ENCODE results near the gene C1orf159.

Gene C1orf159

DNA sequence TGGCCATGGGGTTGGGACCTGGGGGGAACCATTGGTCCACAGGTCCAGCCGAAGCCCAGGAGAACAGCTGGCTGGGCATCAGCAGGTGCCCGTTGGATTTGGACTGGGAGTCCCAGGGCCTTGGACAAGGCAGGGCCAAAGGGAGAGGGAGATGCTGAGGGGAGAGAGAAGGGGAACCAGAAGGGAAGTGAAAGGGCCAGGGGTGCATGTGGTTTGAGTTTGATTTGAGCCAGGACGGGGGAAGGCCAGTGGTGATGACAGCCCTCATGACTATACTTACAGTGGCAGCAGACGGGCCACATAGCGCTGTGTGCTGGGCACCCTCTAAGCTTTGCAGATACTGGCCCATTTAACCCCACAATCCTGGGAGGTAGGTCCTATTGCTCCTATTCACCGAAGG lies 77.2 kb downstream of the C1orf159 start:
- DNase-seq (ENCODE audit: low spot score), result no peak

DNA sequence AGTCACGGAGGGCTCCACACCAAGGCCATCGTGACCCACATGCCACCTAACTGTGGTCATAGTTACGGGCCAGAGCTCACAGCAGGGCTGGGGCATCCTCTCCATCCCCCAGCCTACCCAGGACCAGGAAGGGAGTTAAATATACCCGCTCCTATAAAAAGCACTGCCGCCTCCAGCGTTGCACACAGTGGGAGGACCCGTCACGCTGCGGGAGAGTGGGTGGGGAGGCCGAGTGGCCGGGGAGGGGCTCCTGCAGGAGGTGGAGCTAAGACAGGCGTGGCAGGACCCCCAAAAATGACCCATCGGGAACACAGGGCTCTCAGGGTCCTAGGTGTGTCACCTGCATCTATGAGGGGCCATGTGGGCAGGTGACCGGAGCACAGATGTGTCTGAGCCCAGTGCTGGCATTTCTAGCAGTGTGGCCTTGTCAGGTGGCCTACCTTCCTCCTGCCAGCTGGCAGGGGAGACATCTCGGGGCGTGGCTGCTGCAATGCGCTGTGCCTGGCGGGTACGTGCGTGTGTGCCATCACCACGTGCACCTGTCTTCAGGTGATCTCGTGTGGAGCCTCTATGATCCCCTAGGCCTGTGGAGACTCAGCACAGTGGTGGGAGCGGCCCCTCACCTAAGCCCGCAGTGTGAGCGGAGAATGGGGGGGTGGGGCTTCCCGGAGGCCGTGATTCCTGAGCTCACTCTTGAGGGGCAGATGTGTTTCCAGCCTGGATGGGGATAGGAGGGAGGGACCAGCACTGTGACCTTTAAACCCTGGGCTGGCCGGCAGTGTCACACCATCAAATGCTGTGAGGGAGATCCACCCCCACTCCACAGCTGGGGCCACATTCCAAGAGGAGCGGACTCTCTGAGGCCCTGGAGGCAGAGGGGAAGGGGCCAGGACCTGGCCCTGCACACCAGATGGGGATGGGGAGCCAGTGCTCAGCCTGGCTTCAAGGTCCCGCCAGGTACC lies 78.2 kb downstream of the C1orf159 start:
- DNase-seq (ENCODE audit: low spot score), result peak; percentile 68

DNA sequence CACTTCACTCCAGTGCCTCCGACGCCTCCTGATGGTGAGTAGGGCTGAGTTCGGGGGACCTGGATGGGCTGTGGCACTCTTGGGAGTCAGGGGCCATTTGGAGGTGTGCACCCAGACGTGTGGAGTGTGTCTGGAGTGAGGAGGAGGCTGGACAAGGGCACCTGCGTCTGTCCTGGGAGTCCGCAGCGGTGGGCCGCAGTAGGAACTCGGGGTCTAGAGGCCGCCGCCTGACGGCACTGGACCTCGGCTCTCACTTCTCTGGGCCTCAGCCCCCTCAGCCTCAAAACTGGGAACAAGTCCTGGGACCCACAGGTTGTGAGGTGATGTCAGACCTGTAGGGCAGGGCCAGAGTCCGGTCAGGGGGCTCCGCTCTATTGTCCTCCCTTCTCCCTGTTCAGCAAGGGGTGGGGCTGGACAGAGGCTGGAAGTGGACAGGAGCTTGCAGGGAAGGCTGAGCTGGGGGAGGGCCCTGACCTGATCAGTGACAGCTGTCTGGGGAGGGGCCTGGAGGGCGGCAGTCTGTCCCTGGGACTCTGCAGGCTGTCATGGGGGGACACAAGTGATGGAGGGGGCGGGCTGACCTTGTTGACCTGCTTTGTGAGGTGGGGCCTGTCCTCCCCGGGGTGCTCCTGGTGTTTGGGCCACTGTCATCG lies 80.5 kb downstream of the C1orf159 start:
- DNase-seq (ENCODE audit: low spot score), result no peak

DNA sequence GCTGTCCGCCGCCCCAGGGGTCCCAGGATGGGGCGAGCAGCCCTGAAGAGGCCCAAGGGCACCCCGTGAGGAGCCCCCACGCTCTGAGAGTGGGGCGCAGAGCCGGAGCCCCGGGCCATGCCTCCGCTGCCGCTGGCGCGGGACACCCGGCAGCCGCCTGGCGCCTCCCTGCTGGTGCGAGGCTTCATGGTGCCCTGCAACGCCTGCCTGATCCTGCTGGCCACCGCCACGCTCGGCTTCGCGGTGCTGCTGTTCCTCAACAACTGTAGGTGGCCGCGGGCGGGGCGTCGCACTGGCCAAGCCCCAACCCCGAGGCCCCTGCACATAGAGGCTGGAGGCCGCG lies 81.5 kb downstream of the C1orf159 start:
- DNase-seq (ENCODE audit: low spot score), result no peak

DNA sequence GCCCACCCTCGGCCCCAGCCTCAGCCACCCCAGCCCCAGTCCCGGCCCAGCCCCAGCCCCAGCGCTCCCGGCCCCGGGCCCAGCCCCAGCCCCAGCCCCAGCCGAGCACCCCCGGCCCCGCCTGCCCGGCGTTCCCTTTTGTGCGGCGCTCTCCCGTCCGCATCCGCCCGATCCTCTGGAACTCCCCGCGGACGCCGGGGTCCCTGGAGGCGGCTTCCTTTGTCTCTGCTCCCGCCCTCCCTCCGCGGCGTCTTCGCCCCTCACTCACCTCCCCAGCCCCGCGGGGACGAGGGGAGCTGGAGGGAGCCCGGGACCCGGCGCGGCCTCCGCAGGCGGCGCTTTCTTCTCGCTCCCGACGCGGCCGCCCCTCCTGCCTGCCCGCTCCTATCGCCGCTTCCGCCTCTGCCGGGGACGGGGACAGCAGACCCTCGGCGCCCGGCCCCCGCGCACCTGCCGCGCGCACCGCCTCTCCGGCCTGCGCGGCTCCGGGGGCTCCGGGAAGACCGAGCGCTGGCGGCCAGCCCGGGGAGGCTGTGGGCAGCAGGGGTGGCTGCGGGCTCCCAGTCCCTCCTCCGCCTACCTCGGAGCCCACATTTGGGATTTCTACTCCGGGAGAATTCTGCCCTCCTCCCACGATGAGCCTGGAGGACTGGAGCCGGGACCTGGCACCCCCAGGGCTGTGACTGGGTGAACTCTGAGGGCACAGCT lies 82.0 kb downstream of the C1orf159 start:
- DNase-seq (ENCODE audit: low spot score), result no peak

DNA sequence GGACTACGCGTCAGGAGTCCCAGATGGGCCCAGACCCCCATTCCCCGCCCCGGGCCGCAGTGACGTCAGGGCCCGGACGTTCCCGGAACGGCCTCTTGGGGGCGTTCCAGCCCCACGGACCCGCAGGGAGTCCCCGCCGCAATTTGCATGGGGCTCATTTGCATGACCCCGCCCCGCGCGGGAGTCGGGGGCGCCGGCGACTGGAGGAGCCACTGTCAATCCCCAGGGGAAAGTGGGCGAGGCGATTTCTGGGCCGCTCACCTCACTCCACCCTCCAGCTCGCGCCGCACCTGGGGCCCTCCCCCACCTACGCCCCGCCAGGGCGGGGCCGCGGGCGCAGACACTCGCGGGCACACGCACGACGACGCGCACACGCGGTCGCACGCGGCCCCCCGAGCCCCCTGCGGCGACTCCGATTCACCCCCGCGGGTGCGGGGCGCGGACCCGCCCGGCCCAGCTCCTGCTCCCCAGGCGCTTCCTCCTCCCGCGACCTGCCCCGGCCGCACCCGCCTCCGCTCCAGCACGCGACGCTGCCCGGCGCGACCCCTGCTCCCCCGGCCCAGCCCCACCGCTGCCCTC lies 82.8 kb downstream of the C1orf159 start:
- DNase-seq (ENCODE audit: low spot score), result no peak

DNA sequence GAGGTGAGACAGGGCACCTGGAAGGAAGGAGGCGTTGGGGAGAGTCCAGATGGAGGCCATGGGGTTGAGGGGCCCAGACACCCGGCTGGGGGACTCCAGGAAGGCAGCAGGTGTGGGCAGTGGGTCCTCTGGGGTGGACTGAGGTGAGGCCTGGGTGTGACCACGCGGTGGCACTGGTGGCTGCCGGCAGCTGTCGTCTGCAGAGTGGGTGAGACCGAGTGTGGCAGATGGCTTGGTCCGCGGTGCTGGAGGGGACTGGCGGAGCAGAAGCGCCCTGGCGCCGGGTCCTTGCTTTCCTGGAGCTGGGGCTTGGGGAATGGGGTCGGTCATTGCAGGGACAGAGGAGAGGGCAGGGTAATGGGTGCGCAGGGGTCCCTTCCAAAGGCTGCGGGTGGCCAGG lies 83.5 kb downstream of the C1orf159 start:
- DNase-seq (ENCODE audit: low spot score), result no peak

Measured in HuH-7.5 (cell line).